Measurements from ENCODE around the gene GAPVD1.

- TF ChIP-seq CTCF (conservative IDR thresholded peaks at IDR 0.05 in 1 of 2, IDR thresholded peaks at IDR 0.05 in 1 of 2; ENCODE audit: extremely low read depth in 1 of 2, insufficient read depth in 1 of 2, low read depth in 1 of 2, low read length in 2 of 2) (no peak), EZH2 (IDR thresholded peaks at IDR 0.05; ENCODE audit: borderline replicate concordance, low read length) (no peak)
Observed at GRCh38 chr9:125343518-125344275, 82.1 kb downstream of the GAPVD1 start.

Measured in mammary epithelial cell (primary cell).